Superior temporal gyrus (tissue), 1 donor: ENCODE measurements around the gene KRT76.
"Not testable (repeated sequence)": the region's sequence is repeated elsewhere in the genome, so short reads cannot be mapped to it uniquely, and the experiment has no call there.

Source experiments
- DNase-seq: peaks from one replicate; pipeline ENCODE4 v3.0.0-alpha.2; 2016; ENCODE audit errors: extremely low spot score

KRT76 gene

DNA sequence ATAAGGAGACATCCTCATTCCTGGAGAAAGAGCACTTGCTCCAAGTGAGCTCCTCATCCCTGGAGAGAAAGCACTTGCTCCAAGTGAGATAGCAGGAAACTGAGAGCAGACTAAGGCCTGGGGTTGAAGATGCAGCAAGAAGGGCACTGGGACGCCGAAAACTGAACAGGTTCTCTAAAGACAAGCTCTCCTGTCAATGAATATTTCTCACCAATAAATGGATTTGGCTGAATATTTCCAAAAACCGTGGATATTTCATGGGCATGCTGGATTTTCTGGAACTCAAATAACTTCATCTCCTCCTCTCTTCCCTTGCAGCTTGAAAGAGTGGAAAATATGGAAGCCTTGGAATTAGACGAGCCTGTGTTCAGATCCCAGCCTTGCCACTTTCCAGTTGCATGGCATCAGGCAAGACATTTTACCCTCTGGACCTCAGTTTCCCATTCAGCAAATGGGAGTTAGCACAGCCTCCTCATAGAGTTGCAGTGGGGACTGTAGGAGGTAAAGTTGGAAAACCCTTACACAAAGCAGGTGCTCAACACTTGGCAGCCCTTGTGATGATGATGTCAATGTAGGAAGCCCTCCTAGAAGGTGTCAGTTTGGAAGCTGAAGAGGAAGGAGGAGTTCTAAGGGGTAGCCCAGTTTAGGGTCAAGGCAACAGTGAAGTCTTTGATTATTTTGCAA is 4.4 kb upstream of the KRT76 start:
- DNase-seq, result no peak

DNA sequence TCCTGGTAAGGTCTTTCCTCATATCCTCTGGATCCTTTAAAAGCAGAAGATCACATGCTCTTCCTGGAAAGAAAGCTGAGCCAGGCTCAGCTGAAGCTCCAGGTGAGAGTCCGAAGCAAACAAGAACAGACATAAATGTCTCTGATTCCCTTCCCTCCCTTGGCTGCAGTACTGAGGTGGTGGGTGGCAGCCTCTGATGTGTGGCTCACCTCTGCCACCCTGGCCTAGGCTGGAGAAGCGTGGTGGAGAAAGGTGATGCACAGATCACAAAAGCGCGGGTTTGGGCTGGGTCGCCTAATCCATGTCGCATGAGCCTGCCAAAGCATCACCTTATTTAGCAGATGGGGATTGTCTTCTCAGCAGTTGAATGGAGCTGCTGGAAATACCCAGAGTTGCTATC is 2.8 kb upstream of the KRT76 start:
- DNase-seq, result no peak

DNA sequence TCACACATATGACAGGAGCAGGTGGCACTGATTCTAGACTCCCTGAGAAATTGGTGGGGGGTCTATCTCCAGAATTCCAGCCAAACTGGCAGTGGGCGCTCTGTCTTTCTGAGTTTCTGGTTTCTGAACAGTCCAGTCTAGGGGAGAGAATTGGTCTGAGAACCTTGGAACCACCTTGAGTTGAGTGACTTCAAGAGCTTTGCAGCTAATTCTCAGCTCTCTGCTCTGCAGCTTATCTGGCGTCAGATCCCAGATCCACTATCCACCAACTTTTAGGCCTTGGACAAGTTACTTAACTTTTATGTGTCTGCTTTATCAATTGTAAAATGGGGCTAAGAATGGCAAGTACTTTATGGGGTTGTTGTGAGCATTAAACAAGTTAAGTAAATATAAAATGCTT is 1.7 kb upstream of the KRT76 start:
- no peak for DNase-seq

DNA sequence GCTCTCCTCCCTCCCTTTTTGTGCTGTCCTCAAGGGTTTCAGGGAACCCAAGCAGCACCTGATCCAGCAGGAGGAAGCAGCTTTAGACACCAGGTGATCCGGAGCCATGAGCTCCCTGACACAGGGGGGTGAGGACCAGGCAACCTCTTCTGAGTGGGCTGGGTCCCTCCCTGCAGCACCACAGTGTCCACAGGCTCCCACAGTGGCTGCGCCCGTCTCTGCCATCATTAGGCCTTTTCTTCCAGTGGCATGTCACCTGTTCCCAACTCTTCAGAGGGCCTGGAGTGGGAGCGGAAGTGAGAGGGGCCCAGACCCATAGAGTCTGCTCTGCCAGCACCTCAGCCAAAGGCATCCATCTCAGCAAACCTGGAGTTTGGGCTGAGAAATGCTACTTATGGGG is 421 bp upstream of the KRT76 start:
- DNase-seq, result no peak

DNA sequence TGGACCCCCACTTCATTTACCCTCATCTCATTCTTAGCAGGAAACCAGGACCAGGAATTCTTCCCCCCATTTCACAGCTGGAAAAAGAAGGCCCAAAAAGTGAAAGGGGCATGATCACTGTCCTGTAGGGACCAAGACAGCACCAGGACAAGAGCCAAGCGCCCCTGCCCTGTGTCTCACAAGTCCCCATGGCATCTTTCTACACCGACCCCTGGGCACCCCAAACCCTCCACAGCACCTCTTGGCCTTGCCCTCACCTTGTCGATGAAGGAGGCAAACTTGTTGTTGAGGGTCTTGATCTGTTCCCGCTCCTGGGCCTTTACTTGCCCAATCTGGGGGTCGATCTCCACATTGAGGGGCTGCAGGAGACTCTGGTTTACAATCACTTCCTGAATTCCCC is 710 bp downstream of the KRT76 start:
- no peak for DNase-seq

DNA sequence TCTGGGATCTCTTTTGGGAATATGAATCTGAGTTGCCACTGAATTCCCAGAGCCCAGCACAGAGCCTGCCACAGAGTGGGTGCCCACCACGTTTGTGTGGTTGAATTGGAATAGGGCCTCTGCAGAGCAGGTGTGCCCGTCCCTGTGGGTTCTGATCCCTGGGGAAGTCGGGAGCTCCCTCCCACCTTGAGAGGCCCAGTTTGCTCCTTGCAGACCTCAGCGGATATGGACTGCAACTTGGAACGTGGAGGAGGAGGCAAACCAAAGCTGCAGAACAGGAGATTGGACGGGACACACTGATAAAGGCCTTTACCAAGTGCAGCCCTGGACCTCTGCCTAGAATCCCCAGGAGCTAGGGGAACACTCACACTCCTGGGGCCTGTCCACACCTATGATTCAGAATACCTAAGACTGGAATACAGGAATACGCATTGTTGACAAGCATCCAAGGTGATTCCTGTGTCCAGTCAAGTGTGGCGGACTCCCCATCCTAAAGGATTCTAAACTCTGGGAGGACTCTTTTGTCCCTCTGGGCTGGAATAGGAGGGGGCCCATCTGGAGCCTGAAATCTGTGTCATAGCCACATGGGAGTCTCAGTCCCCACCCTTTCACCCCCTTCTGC is 2.4 kb downstream of the KRT76 start:
- DNase-seq, result no peak

DNA sequence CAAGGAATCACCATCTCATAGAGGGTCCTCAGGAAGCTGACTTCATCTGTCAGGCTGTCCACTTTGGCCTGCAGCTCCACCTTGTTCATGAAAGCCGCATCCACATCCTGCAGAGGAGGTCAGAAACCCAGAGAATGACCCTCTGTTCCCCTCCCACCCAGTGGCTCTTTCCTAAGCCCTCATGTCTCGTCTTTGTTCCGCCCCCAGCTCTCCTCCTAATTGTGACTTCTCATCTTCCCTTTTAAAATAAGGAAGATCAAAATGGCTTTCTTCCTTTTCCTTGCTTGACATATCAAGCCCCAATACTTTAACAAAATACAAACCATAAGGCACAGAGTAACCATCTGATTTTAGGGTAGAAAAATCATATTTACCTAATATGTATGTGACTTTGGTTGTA is 4.4 kb downstream of the KRT76 start:
- DNase-seq, result no peak

DNA sequence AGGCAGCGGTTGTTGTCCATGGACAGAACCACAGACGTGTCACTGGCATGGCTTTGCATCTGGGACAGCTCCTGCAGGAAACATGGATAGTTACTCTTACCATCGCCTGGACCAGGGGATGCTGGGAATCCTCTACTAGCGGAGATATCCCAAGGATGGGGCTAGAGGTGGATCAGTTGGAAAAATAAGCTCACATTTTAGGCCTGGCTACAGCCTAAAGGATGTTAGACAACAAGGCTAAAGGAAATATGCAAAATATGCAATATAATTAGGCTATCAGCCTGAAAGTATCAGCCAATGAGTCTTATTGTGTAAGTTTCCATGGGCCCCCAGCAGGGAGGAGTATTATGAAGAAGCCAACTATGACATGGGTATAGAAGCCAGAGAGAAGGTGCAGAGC is 5.0 kb downstream of the KRT76 start:
- DNase-seq, result no peak

DNA sequence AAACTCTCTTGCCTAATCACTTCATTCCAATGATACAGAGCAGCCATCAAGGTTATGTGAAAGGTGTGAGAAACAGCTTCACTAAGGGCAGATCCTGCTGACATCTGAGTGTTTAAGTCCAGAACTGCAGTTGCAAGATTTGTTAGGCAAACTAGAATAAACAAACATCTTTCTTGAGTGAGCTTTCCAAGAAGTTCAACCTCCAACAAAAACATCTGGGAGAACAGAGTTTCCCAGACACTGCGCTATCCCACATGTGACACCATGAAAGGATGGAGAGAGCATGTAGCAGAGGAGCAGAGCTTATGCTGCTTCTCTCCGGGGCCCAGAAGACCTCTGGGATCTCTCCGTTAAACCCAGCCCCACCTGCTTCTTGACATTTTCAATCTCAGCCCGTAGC is 5.6 kb downstream of the KRT76 start:
- no peak for DNase-seq

DNA sequence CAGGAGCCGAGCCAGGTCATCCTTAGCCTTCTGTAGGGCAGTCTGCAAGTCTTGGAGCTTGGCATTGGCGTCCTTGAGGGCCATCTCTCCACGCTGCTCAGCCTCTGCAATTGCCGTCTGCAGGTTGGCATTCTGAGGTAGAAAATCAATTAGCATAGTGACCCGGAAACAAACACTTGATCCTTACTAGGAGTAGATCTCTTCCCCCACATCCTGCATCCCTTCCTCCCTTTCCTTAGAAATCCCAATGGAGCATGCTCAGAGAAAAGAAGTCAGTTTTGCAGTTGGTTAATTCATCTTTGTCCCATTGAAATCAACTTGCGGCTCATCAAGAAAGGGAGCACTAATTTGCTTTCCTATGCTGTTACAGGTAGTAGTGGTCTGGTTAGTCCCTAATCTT is 6.1 kb downstream of the KRT76 start:
- DNase-seq, result no peak

DNA sequence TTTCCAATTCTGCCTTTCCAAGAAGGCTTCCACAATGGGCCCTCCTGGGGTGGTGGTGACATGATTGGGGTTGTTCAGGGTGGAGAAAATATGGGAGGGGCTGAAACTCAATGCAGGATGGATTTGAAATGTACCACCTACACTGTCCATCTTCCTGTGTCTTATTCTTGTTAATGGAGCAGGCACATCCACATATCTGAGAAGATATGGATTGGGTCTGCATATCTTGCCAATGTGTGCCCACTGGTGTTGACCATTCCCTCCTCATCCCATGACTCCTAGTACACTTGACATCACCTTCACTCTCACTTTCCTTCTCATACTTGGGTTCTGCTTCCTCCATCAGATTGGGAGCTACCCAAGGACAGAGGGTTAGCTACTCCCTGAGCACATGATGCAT is 7.2 kb downstream of the KRT76 start:
- DNase-seq, result no peak

DNA sequence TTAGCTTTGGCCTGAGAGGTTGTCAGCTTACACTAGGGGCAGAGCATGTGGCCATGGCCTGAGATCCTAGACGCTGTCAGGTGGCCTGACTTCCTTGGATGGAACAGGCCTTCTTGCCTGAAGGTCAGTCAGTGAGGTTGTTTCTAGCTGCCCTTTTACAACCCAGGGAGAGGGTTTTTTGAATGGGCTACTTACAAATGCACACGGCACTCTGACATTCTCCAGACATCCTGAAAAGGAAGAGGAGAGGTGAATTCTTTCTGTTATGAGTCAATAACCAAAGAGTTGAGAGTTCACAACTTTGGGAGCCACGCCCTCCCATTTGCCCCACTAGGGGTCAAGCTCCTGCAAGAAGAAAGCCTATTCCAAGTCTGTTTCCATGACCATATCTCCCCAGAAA is 7.8 kb downstream of the KRT76 start:
- no peak for DNase-seq

DNA sequence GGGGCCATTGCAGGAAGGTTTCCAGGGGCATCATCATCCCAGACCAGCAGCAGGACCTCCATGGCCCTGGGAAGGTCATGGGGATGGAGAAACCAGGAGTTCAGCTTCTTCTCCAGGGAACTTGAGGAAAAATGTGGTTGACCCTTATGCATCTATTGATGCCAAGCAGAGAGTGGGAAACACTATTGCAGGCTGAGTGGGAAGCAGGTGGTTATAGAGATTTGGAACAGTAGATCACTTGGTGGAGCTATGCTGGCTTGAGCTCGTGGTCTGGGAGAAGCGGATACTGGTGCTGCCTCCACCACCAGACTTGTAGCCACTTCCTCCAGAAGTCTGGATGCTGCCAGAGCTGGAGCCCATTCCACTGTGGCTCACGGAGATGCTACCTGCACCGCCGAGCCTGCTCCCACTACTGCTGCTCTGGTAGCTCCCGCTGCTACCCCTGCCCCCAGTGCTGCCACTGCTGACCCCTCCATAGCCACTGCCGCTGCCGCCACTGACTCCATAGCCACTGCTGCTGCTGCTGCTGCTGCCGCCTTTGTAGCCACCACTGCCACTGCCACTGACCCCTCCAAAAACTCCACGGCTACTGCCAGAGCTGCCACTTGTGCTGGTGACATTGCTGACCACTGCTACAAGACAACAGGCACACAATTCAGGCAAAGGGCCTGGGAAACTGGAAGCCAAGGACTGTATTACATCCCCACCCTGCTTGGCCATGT is 8.5 kb downstream of the KRT76 start:
- no peak for DNase-seq

DNA sequence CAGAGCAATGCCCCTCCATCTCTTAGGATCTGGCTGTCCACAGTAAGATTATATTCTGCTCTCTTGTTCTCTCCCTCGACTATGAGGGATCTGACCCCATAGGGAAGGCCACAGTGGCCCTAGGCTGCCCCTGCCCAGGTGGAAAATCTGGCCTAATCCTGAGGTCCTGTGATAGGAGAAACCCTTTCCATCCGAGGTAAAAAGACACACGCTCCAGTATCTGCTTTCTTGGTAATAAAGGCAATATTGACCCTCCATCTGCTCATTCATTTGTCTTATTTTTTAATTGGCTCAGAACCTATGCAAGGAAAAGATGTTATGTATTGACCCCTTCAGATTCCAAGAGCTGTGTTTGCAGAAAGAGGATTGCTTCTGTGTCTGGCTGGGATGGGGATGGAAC is 9.7 kb downstream of the KRT76 start:
- DNase-seq, result no peak

DNA sequence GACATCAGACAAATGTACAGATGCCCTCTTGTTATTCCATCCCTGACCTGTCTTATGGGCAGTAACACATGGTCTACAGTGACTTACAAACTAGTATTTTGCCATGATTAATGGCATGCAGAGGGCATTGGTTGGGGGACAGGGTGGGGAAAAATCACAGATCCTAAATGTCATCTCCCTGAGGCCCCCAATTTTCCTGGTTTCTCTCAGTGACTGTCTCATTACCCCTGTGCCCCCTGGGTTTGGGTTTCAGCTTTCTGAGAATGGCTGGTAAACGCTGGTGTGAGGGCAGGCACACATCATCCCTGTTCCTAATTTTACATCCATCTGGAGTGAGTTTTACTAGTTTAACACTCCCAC is 10.1 kb downstream of the KRT76 start:
- no peak for DNase-seq

DNA sequence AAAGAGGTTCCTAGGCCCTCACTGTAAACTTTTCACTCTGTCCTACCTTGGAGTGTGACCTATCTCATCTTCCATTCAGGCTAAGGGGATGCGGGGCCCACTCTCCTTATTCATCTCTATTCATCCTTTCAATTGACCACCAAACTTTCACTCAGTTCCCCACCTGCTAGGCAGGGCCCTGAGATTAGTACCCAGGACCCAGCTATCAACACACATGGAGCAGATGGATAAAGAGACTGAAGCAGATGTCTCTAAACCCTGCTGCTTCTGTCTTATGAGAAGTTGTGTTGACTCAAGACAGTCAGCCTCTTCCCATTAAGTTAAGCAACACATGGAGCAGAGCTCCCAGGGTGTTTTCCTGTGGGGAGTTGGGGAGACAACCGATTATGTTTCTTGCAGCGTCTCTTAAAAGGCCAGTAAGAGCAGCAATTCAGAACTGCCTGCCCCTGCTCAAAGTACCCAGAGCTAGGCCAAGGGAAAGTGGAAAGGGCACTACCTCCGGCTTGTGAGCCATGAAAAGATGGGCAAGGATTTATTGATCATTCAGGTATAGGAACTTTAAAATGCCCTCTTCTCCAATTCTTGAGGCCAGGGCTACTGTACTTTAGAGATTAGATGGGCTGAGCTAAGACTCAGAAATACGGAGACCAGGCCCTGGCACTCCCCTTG is 10.7 kb downstream of the KRT76 start:
- DNase-seq, result no peak

DNA sequence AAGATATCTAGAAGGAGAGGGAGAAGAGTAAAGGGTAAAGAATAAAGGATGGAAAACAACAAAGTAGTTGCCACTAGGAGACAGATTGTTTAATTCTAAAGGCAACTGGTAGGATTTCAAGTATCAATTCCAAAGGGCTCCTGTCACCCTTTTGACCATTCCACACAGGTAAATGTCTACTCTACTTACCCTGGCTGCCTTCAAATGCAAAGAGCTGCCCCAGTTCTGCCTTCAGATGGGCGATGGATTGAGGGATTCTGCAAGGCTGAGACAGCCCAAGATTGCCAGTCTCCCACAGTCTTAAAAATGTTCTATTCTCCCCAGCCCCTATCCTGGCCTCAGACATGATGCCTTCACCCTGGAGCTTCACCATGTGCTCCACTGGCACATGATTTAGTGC is 11.4 kb downstream of the KRT76 start:
- no peak for DNase-seq

DNA sequence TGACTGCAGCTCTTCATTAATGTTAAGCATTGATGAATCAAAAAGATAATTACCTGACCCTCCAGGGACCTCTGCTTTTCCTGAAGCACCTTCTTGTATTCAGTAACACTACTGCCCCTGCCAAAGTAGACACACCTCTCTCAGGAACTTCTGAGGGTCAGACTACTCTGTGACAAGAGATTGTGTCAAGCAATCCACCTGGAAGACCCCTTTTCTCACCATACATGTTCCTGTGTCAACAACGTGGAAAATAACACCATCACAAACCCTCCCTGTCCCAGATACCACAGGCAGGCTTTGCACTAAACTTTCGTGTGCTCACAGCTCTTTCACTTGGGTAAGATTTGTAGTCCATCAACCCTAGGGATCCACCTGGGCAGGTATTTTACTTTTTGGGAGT is 13.2 kb downstream of the KRT76 start:
- DNase-seq, result no peak

DNA sequence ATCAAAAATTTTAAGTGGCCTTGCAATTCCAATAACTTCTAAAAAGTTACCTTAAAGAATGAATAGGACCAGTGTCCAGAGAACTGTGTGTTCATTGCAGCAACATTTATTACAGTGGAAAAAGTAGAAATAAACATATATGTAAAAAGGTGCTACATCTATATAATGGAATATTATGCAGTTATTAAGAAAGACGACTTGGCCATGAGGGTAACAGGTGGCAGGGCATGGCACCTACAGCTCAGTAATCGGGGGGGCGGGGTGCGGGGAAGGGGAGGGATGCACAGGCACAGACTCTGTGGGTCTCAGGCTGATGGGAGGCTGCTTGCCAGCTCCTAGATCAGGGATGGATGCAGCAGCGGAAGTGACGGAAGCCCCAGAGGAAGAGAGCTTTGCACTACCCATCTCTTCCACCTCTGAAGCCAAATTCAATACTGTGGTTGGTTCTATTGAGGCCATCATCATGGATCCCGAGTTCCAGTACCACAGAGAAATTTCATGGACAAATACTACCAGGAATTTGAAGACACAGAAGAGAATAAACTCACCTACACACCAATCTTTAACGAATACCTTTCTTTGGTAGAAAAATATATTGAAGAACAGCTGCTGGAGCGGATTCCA is 14.0 kb downstream of the KRT76 start:
- no peak for DNase-seq

DNA sequence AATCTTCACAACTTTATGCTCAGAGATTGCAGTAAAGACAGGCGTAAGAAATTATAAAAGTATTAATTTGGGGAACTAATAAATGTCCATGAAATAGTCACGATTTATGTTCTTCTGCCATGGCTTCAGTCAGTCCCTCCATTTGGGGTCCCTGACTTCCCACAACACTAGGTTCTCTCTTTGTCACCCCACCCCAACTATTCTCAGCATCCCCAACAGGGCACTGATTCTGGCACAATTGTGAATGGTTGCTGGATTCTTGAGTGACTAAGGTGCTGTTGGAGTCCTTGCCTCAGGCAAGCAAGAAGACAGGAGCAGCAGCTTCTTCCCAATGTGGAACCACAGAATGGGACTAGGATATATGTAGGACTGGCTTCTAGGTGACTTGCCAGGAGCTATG is 15.3 kb downstream of the KRT76 start:
- no peak for DNase-seq

DNA sequence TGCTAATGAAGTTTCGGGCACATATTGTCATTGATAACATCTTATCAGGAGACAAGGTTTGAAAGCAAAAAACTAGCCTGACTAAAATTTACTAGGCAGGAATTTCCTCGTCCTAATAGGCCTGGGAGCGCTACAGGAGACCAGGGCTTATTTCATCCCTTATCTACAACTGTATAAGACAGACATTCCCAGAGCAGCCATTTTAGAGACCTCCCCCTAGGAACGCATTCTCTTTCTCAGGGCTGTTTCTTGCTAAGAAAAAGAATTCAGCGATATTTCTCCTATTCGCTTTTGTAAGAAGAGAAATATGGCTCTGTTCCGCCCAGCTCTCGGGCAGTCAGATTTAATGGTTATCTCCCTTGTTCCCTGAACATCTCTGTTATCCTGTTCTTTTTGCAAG is 15.9 kb downstream of the KRT76 start:
- DNase-seq, result not testable (repeated sequence)

DNA sequence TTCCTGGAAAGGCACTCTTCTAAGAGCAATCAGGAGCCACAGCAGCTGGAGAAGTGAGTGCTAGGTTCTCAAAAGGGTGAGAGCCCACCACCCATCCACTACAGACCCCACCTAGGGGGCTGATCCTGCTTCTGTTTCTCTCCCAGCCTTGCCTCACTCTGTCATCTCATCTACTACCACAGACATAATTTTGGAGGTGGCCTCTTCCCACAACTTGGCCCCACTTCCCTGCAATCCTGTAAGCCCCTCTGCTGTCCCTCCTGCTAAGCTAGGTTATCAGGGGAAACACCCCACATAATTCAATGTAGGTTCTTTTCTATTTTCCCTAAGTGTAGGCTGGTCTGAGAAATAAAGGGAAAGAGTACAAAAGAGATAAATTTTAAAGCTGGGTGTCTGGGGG is 16.5 kb downstream of the KRT76 start:
- no peak for DNase-seq
